GM19043 (cell line): ENCODE measurements around the gene USH1C.

Source experiments
- ATAC-seq: cut with Tn5 transposase; IDR thresholded peaks from one replicate; pipeline ENCODE4 v1.9.1; 2021; ENCODE audit warnings: low read depth; ENCODE audit not compliant: unreplicated experiment

Gene USH1C

DNA sequence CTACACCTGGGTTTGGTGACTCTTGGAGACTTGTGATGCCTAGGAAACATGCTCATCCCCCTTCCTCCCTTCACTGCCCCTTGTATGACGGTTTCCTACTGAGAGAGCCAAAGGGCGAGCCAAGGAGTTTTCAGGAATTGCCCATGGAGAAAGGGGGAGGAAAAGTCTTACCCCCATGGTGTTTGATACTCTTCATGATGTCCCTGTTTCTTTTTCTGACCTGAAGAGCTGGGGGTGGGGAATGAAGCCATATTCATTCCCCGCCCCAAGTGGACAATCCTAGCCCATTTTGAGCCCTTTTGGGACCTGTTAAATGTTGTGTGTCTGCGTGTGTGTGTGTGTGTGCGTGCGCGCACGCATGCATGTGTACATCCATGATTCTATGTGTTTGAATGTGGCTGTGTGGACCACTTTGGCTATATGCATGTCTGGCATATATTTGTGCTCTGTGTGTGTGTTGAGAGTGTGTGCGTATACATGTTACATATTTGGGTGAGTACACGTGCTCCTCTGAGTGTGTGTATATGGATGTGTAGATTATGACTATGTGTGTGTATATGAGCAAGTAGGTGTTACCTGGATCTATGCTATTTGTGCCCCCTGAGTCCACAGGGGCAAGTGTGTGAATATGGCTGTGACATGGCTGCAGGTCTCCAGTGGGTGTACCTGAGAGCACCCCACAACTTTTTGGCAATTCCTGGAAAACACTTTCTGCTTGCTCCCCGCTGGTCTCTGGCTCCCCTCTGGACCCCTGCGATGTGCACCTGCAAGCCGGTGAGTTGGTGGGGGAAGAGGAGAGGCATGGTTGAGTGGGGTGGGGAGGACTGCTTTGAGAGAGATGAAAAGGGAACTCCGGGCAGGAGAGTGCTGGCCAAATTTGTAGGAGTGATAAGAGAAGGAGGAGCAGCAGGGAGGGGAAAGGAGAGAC, 27.5 kb upstream of the USH1C start:
- no peak for ATAC-seq

- ATAC-seq: no peak
These were observed 25.8 kb upstream of the USH1C start for GRCh38 chr11:17570034-17570433.

DNA sequence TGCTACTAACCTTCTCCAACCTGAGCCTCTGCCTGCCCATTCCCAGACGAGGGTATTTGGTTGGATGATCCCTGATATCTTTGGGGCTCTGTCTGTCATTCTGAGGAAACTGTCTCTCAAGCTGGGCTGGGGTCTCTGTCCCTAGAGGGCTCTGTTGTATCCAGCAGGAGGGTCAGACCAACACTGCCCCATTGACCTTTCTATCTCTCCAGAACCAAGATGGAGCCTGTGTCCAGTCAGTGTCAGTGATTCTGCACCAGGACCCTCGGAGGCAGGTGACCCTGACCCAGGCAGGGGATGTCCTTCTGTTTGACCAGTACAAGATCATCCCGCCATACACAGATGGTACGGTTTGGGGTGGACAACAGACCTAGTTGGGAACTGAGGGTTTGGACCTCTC, 24.7 kb upstream of the USH1C start:
- ATAC-seq: no peak

DNA sequence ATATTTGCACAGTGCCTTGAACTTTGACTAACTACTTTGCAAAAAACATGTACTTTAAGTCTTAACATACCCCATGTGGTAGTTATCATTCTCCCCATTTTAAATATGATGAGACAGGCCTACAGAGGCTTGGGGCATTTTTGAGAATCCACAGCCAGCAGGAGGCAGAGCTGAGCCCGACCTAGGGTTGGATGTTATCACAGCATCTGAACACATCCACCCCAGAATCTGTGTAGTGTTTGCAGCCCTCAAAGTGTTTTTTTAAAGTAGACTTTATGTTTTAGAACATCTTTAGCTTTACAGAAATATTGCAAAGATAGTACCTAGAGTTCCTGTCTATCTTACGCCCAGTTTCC, 20.4 kb upstream of the USH1C start:
- ATAC-seq: no peak

GRCh38 chr11:17563961-17564686, 19.9 kb upstream of the USH1C start:
- no peak for ATAC-seq

DNA sequence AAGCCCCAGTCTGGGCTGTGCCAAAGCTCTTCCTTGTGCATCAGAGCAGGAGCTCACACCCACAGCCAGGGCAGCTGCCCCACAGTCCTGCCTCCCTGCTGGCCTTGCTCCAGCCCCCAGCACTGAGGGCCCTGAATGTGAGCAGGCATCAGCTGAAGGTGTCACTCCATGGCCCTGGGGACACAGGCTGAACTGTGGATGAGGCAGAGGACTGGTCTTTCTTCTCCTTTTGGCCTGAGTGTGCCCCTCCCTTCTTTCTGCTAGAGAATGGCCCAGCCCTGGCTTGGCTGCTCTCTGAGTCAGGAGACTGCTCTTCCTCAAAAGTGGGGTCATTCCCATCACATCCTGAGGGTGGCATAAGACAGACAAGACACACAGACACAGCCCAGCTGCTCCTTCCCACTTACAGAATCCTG, 19.0 kb upstream of the USH1C start:
- no peak for ATAC-seq

DNA sequence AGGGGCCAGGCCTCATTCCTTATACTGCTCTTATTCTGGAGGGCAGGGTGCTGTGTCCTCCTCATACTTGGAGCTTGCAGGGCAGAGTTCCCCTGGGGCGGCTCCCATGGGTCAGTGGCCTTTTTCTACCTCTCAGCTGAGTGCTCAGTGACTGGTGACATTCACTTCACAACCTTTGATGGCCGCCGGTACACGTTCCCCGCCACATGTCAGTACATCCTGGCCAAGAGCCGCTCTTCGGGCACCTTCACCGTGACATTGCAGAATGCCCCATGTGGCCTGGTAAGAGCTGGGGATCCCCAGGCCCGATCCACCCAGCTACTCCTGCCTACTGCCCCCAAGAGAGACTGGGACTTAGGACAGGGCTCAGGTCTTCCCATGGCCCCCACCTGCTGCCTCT, 17.3 kb upstream of the USH1C start:
- no peak for ATAC-seq

- ATAC-seq: no peak
These were observed 16.8 kb upstream of the USH1C start for GRCh38 chr11:17561111-17561415.

GRCh38 chr11:17560281-17561110, 16.3 kb upstream of the USH1C start:
- ATAC-seq: no peak

DNA sequence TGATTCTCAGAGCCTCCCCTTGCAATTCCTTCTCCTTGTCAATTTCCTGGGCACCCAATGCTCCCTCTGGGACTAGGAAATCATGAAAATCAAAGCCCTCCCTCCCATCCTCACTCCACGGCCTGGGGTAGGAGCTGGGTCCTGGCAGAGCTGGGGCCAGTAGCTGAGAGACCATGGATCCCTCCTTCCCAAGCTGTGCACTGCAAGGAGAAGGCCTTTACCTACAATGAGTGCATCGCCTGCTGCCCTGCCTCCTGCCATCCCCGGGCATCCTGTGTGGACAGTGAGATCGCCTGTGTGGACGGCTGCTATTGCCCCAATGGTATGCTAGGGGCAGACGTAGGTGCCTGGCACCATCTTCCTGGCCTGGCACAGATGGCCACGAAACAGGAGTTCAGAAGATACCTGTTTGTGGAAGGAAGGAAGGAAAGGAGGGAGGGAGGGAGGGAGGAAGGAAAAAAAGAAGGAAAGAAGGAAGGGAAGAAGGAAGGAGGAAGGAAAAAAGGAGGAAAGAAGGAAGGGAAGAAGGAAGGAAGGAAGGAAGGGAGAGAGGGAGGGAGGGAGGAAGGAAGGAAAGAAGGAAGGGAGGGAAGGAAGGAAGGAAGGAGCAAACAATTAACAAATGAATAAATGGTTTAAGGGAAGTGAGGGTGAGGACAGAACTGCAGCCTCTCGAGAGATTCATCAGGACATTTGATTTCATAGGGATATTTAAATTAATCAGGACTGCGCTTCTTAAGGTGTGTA, 15.3 kb upstream of the USH1C start:
- no peak for ATAC-seq

GRCh38 chr11:17558916-17559315, 14.7 kb upstream of the USH1C start:
- no peak for ATAC-seq

DNA sequence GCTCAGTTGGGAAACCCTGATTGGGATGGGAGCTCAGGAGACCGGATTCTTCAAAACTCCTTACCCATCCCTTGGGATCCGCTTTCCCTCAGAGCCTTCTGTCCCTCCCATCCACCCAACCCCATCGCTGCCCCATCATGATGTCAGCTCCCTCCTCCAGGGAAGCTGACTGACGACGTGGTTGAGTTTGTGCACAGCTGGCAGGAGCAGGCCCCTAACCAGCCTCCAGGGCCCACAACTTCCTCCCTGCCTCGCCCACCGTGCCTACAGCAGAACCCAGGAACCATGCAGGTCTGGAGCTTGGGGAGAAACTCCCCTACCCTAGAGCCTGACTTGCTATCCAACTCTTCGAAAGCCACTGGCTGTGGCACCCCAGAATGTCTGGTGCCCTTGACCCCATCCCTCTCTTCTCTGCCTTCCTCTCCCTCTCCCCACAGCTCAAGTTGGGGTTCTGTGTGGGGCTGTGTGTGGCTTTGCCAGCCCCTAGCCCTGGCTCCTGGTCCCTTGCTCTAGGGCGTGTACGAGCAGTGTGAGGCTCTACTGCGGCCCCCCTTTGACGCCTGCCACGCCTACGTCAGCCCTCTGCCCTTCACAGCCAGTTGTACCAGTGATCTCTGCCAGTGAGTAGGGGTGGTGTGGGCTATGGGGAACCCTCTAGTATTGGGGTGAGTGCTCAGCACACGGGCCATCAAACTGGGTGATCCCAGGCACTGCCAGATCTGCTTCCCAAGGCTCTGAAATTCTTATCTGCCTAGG, 14.0 kb upstream of the USH1C start:
- ATAC-seq: no peak

DNA sequence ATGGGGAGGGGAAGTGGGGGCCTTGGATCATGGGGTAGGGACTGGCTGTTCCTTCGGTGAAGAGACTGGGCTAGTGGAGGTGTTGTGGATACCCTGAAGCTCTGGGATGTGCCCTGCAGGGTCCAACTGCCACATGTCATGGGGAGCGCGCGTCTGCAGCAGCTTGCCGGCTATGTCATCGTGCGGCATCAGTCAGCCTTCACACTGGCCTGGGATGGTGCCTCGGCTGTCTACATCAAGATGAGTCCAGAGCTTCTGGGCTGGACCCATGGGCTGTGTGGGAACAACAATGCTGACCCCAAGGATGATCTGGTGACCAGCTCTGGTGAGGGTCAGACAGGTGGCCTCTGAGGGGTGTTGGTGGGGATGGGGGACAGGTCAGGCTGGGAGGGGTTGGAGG, 12.8 kb upstream of the USH1C start:
- ATAC-seq: no peak

GRCh38 chr11:17554487-17554886, 10.3 kb upstream of the USH1C start:
- ATAC-seq: no peak

DNA sequence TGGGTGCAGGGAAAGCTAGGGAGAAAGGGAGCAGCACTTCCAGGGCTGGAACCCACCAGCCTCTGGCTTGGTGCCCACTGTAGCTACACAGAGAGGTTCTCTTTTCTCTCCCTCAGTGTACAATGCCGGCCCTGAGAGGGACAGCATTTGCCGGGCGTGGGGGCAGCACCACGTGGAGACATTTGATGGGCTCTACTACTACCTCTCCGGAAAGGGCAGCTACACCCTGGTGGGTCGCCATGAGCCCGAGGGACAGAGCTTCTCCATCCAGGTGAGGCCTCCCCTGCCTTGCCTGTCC, 9.0 kb upstream of the USH1C start:
- ATAC-seq: no peak

DNA sequence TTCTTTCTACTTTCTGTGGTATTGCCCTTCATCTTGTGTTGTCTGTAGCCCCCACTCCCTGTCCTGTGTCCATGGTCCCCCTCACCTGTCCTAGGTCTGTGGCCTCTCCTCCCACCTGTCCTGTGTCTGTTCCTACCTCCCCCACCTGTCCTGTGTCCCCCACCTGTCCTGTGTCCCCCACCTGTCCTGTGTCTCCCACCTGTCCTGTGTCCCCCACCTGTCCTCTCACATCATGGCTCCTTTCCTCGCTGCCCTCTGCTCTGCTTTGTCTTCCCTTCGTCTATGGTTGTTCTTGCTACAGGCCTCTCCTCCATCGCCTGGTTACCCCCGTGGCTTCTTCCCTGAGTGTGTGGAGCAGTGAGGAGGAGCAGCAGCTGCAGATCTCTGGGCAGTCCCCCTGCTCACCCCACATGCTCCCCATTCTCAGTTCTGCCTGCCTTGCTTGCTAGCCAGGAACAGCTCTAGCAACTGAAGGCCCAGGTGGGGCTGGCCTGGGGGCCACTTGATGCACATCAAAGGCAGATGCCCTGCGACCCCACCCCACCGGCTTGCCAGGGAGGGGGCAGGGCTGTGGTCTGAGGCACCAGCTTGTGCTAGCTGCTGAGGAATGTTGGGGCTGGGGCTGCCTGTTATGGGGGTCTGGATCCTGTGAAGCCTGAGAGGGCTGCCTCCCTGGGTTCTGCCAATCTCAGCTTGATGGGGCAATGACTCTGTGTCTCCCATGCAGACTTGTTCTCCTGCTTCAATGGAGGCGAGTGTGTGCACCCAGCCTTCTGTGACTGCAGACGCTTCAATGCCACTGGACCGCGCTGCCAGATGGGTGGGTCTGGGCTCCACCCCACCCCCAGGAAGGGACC, 8.4 kb upstream of the USH1C start:
- ATAC-seq: no peak

DNA sequence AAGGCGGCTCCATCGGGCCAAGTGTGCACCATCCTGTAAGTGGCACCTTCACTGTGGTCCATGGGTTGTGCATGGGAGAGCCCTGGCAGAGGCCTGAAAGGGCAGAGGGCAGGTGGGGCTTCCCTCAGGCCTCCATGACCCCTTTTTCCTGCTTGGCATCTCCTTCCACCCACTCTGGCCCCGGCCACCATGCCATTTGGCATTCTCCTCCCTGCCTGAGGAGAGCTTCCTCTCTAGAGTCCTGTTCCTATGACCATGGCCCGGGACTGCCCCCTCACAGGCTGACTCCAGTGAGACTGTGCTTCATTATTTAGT, 7.8 kb upstream of the USH1C start:
- ATAC-seq: no peak

- no peak for ATAC-seq
These were observed 7.3 kb upstream of the USH1C start for GRCh38 chr11:17551347-17552040.
